HepG2 (cell line): ENCODE measurements around the gene MAGI1. TPM values are rescaled to one million over a fixed set of nuclear protein-coding genes. Genes with fewer than 3 reads are reported as not detected.
A peak's percentile ranks its signal among the peaks of the same experiment; 100 is the strongest.

Experiments used
- ATAC-seq: fragments of 200-7000 bp; cut with Tn5 transposase; 3 replicates; pipeline ENCODE4 v1.9.1; 2020; ENCODE audit warnings: mild to moderate bottlenecking, moderate library complexity
- BruUV-seq: library from RNA; stranded (reverse); fragments of 400-500 nt; replicated peaks from 2 replicates; lab custom pipeline; 2021; lab: Mats Ljungman, UMichigan
- CTCF ChIA-PET: fragments of 300-600 bp; formaldehyde crosslinking; extraction: SDS; loops from one replicate; lab custom pipeline; 2021; ENCODE audit warnings: low total read pairs, inconsistent platforms, low intra/inter-chr PET ratio; lab: Yijun Ruan, JAX
- POLR2A ChIA-PET: fragments of 350-600 bp; sonication (Branson Sonifier 250); formaldehyde crosslinking; loops from one replicate; lab custom pipeline; 2020; ENCODE audit warnings: antibody characterized with exemption, inconsistent platforms; lab: Yijun Ruan, JAX
- DNase-seq: peaks from one replicate; pipeline ENCODE4 v3.0.0-alpha.2; 2015; ENCODE audit warnings: low spot score
- FAIRE-seq: peaks from 3 replicates; lab custom pipeline; 2011; peaks lifted over from hg19 to GRCh38; lab: Jason Lieb, UNC
- H2AFZ ChIP-seq: one replicate; pipeline ENCODE4 v1.6.1; 2011; ENCODE audit warnings: low read length, inconsistent platforms
- H3K27ac ChIP-seq: fragments of 300-600 bp; 3 replicates; pipeline ENCODE4 v1.8.0; 2011; ENCODE audit warnings: mixed run types, mild to moderate bottlenecking, mixed read lengths, low read length, inconsistent platforms; ENCODE audit not compliant: insufficient read depth; ENCODE audit errors: extremely low read length
- H3K27me3 ChIP-seq, 2 experiments: fragments of 200-600 bp in 1 of 2; 2 replicates in 1 of 2; 3 replicates in 1 of 2; pipeline versions ENCODE4 v1.6.0 to v1.8.0; 2011; ENCODE audit warnings: low read length in 2 of 2, mild to moderate bottlenecking in 2 of 2, moderate library complexity in 2 of 2, inconsistent platforms in 1 of 2; ENCODE audit not compliant: insufficient read depth in 2 of 2, control insufficient read depth in 1 of 2
- H3K36me3 ChIP-seq, 2 experiments: fragments of 200-600 bp in 1 of 2; replicated peaks in 1 of 2; 2 replicates in 1 of 2; 3 replicates in 1 of 2; pipeline versions ENCODE4 v1.5.1 to v1.8.0; 2011; ENCODE audit warnings: low read length in 2 of 2, inconsistent platforms in 1 of 2; ENCODE audit not compliant: insufficient read depth in 2 of 2, control insufficient read depth in 1 of 2
- H3K4me1 ChIP-seq: 2 replicates; pipeline ENCODE4 v1.5.1; 2012; ENCODE audit warnings: low read length, inconsistent platforms; ENCODE audit not compliant: insufficient read depth
- H3K4me2 ChIP-seq: 2 replicates; pipeline ENCODE4 v1.6.0; 2011; ENCODE audit warnings: low read depth, low read length, inconsistent platforms
- H3K4me3 ChIP-seq, 3 experiments: fragments of 200-600 bp in 1 of 3; sonication (generic), shearing (Covaris generic) in 1 of 3; replicated peaks in 1 of 3; 2 replicates each; pipeline ENCODE4 v1.5.1; 2011 to 2016; ENCODE audit warnings: low read length in 3 of 3, inconsistent platforms in 2 of 3, low read depth in 2 of 3, mild to moderate bottlenecking in 2 of 3, control low read depth in 1 of 3, mixed read lengths in 1 of 3; ENCODE audit not compliant: insufficient read depth in 1 of 3
- H3K79me2 ChIP-seq: one replicate; pipeline ENCODE4 v1.6.1; 2011; ENCODE audit warnings: low read length, inconsistent platforms; ENCODE audit not compliant: insufficient read depth
- H3K9ac ChIP-seq: 2 replicates; pipeline ENCODE4 v1.6.0; 2011; ENCODE audit warnings: mild to moderate bottlenecking, low read depth, low read length, inconsistent platforms; ENCODE audit not compliant: insufficient read depth
- H3K9me3 ChIP-seq: 2 replicates; pipeline ENCODE4 v1.5.1; 2012; ENCODE audit warnings: mild to moderate bottlenecking, low read length
- H4K20me1 ChIP-seq: 2 replicates; pipeline ENCODE4 v1.6.0; 2011; ENCODE audit warnings: inconsistent platforms, mild to moderate bottlenecking, low read length, moderate library complexity; ENCODE audit not compliant: insufficient read depth
- ETV5 ChIP-seq: IDR thresholded peaks from 2 replicates; pipeline ENCODE4 v1.6.1; 2018; ENCODE audit warnings: missing biosample characterization, missing genetic modification reagents, inconsistent platforms, borderline replicate concordance
- FOXJ3 ChIP-seq: sonication (generic); formaldehyde crosslinking; IDR thresholded peaks from 2 replicates; pipeline ENCODE4 v1.4.0; 2020; ENCODE audit warnings: missing genetic modification reagents, mild to moderate bottlenecking, borderline replicate concordance
- GATAD2A ChIP-seq: IDR thresholded peaks from 2 replicates; pipeline ENCODE4 v1.6.1; 2016
- GTF3A ChIP-seq: sonication (generic); formaldehyde crosslinking; conservative IDR thresholded peaks from 2 replicates; pipeline ENCODE4 v1.4.0; 2020; ENCODE audit warnings: mild to moderate bottlenecking, missing genetic modification reagents
- MATR3 ChIP-seq: sonication (generic); formaldehyde crosslinking; IDR thresholded peaks from 2 replicates; pipeline ENCODE4 v1.4.0; 2020; ENCODE audit warnings: missing genetic modification reagents
- NR2C2 ChIP-seq: sonication (generic); formaldehyde crosslinking; IDR thresholded peaks from 2 replicates; pipeline ENCODE4 v1.4.0; 2020; ENCODE audit warnings: missing genetic modification reagents, mild to moderate bottlenecking, moderate library complexity, borderline replicate concordance
- NR2F1 ChIP-seq, 2 experiments: fragments of 450-650 bp in 1 of 2; formaldehyde crosslinking in 1 of 2; IDR thresholded peaks; 2 replicates each; pipeline versions ENCODE4 v1.5.0 to v1.6.1; 2016 to 2020; ENCODE audit warnings: mild to moderate bottlenecking in 1 of 2, missing compliant biosample characterization in 1 of 2, missing genetic modification reagents in 1 of 2, moderate library complexity in 1 of 2
- SRSF9 ChIP-seq: fragments of 200-400 bp; formaldehyde crosslinking; IDR thresholded peaks from 2 replicates; pipeline ENCODE4 v1.6.1; 2018; ENCODE audit warnings: borderline replicate concordance, mild to moderate bottlenecking, low read depth, low read length; ENCODE audit not compliant: insufficient read depth, poor library complexity, severe bottlenecking
- TBX3 ChIP-seq: fragments of 450-650 bp; IDR thresholded peaks from 2 replicates; pipeline ENCODE4 v1.6.1; 2017; ENCODE audit warnings: antibody characterized with exemption, mild to moderate bottlenecking, inconsistent platforms, borderline replicate concordance
- TSC22D2 ChIP-seq: sonication (generic); formaldehyde crosslinking; IDR thresholded peaks from 2 replicates; pipeline ENCODE4 v1.5.1; 2020; ENCODE audit warnings: missing genetic modification reagents, mild to moderate bottlenecking, borderline replicate concordance
- XRCC5 ChIP-seq: fragments of 200-400 bp; formaldehyde crosslinking; optimal IDR thresholded peaks from 2 replicates; pipeline ENCODE3; 2017; ENCODE audit warnings: mild to moderate bottlenecking, low read length
- ZNF337 ChIP-seq: sonication (generic); formaldehyde crosslinking; IDR thresholded peaks from 2 replicates; pipeline ENCODE4 v1.5.1; 2020; ENCODE audit warnings: missing genetic modification reagents, low read depth, mild to moderate bottlenecking, borderline replicate concordance
- ZSCAN12 ChIP-seq: sonication (generic); formaldehyde crosslinking; IDR thresholded peaks from 2 replicates; pipeline ENCODE4 v1.9.0; 2021; ENCODE audit warnings: mild to moderate bottlenecking, missing genetic modification reagents
- WGBS: methylation state at CpG from one replicate; pipeline ENCODE4 v1.1.6; 2017; ENCODE audit warnings: low lambda C conversion rate; 5-methylcytosine and 5-hydroxymethylcytosine counted together
- in situ Hi-C: cut with HindIII; loops from 2 replicates; pipeline ENCODE4 v1.10.0; 2017; ENCODE audit warnings: low pct_unique_long_range_greater_than_20kb; ENCODE audit not compliant: extremely low pct_ligation_motif_present
- intact Hi-C: fragments of 100-400 bp; cut with micrococcal nuclease; formaldehyde crosslinking; loops from one replicate; pipeline ENCODE4 v1.10.0; 2022; ENCODE audit not compliant: unreplicated experiment
- polyA plus RNA-seq, 8 experiments: library from polyadenylated mRNA; depleted of rRNA in 3 of 8; stranded (reverse) in 7 of 8; unstranded in 1 of 8; fragments of >200 nt; fragmentation: Illumina TruSeq in 4 of 8; extraction: Trizol in 4 of 8; gene quantifications; 2 replicates each; pipeline versions ENCODE4 v1.2.1 to v1.2.3, GENCODE V29; 2011 to 2016; ENCODE audit warnings: low read depth in 4 of 8, missing spikeins in 1 of 8, mixed read lengths in 1 of 8; ENCODE audit not compliant: insufficient read depth in 1 of 8
- total RNA-seq, 5 experiments: library from RNA; depleted of rRNA; stranded (reverse); fragments of >200 nt; fragmentation: Illumina TruSeq; extraction: Trizol; gene quantifications; 2 replicates each; pipeline ENCODE4 v1.2.3, GENCODE V29; 2016; ENCODE audit warnings: low read depth in 1 of 5
- TF ChIP-seq, protein P1 (sequence below): sonication (generic); formaldehyde crosslinking; IDR thresholded peaks from 2 replicates; pipeline ENCODE4 v1.4.0; 2020; ENCODE audit warnings: mild to moderate bottlenecking, missing genetic modification reagents, borderline replicate concordance
- TF ChIP-seq, protein P2 (sequence below): sonication (generic); formaldehyde crosslinking; conservative IDR thresholded peaks from 2 replicates; pipeline ENCODE4 v1.4.0; 2020; ENCODE audit warnings: missing genetic modification reagents
- TF ChIP-seq, protein P3 (sequence below): sonication (generic); formaldehyde crosslinking; IDR thresholded peaks from 2 replicates; pipeline ENCODE4 v1.8.0; 2022; ENCODE audit warnings: missing genetic modification reagents, mild to moderate bottlenecking, borderline replicate concordance
- TF ChIP-seq, protein P4 (sequence below): sonication (generic); formaldehyde crosslinking; IDR thresholded peaks from 2 replicates; pipeline ENCODE4 v1.4.0; 2020; ENCODE audit warnings: mild to moderate bottlenecking, low read depth, missing genetic modification reagents

Gene MAGI1
- total and polyA plus RNA-seq, 2 of the 13 experiments (the other 11 are each of a cell fraction or from before 2014, with no cell fraction given): 22.2 to 26.0 TPM

DNA sequence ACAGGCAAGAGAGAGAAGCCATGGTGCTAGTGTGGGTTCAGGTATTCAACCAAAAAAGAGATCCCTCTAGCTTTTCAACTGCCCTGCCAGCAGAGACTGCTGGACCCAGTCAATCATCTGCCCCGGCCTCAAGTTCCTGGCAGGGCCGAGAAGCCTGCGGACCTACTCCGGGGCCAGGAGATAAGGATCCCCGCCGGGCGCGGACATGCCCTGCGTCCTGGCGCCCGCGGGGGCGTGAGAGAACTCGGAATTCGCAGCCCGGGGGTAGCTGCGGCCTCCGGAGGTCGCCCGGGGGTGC is 821 bp upstream of the MAGI1 start:
- 0 out of 5 replicates have a peak, but pooled peaks cover 0 to 1% of the 10 kb centered on the region in 2 experiments for H3K36me3 ChIP-seq
- BruUV-seq: no TSS peak
- no peak for TF ChIP-seq ZSCAN12 (CRISPR knock-in tag)
- TF ChIP-seq, protein P1, sequence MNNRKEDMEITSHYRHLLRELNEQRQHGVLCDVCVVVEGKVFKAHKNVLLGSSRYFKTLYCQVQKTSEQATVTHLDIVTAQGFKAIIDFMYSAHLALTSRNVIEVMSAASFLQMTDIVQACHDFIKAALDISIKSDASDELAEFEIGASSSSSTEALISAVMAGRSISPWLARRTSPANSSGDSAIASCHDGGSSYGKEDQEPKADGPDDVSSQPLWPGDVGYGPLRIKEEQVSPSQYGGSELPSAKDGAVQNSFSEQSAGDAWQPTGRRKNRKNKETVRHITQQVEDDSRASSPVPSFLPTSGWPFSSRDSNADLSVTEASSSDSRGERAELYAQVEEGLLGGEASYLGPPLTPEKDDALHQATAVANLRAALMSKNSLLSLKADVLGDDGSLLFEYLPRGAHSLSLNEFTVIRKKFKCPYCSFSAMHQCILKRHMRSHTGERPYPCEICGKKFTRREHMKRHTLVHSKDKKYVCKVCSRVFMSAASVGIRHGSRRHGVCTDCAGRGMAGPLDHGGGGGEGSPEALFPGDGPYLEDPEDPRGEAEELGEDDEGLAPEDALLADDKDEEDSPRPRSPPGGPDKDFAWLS (CRISPR knock-in tag): no peak
- TF ChIP-seq SRSF9: no peak
- TF ChIP-seq GATAD2A (CRISPR knock-in tag): no peak
- peak; percentile 1; the same call in 1 of the 2 replicates for TF ChIP-seq NR2C2 (CRISPR knock-in tag)
- TF ChIP-seq, protein P2, sequence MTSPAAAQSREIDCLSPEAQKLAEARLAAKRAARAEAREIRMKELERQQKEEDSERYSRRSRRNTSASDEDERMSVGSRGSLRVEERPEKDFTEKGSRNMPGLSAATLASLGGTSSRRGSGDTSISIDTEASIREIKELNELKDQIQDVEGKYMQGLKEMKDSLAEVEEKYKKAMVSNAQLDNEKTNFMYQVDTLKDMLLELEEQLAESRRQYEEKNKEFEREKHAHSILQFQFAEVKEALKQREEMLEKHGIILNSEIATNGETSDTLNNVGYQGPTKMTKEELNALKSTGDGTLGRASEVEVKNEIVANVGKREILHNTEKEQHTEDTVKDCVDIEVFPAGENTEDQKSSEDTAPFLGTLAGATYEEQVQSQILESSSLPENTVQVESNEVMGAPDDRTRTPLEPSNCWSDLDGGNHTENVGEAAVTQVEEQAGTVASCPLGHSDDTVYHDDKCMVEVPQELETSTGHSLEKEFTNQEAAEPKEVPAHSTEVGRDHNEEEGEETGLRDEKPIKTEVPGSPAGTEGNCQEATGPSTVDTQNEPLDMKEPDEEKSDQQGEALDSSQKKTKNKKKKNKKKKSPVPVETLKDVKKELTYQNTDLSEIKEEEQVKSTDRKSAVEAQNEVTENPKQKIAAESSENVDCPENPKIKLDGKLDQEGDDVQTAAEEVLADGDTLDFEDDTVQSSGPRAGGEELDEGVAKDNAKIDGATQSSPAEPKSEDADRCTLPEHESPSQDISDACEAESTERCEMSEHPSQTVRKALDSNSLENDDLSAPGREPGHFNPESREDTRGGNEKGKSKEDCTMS: no peak
- TF ChIP-seq XRCC5: peak; percentile 46
- no peak; the same call in 1 of the 2 replicates for TF ChIP-seq GTF3A (CRISPR knock-in tag)
- no peak for TF ChIP-seq TSC22D2 (CRISPR knock-in tag)
- TF ChIP-seq MATR3 (CRISPR knock-in tag): no peak
- TF ChIP-seq ZNF337: no peak
- TF ChIP-seq FOXJ3: no peak
- TF ChIP-seq, protein P3, sequence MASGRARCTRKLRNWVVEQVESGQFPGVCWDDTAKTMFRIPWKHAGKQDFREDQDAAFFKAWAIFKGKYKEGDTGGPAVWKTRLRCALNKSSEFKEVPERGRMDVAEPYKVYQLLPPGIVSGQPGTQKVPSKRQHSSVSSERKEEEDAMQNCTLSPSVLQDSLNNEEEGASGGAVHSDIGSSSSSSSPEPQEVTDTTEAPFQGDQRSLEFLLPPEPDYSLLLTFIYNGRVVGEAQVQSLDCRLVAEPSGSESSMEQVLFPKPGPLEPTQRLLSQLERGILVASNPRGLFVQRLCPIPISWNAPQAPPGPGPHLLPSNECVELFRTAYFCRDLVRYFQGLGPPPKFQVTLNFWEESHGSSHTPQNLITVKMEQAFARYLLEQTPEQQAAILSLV (CRISPR knock-in tag): no peak
- no peak for TF ChIP-seq NR2F1 (CRISPR knock-in tag; IDR thresholded peaks at IDR 0.05)
- no peak; the same call in 1 of the 2 replicates for TF ChIP-seq ETV5 (CRISPR knock-in tag)
- TF ChIP-seq TBX3: no peak
- TF ChIP-seq, protein P4, sequence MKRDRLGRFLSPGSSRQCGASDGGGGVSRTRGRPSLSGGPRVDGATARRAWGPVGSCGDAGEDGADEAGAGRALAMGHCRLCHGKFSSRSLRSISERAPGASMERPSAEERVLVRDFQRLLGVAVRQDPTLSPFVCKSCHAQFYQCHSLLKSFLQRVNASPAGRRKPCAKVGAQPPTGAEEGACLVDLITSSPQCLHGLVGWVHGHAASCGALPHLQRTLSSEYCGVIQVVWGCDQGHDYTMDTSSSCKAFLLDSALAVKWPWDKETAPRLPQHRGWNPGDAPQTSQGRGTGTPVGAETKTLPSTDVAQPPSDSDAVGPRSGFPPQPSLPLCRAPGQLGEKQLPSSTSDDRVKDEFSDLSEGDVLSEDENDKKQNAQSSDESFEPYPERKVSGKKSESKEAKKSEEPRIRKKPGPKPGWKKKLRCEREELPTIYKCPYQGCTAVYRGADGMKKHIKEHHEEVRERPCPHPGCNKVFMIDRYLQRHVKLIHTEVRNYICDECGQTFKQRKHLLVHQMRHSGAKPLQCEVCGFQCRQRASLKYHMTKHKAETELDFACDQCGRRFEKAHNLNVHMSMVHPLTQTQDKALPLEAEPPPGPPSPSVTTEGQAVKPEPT (CRISPR knock-in tag): no peak

More for the DNA sequence above, 821 bp upstream of the MAGI1 start:
- no peaks in the 10 kb centered on the region for H3K9me3 ChIP-seq
- H3K27ac ChIP-seq: peak overlapping the region; percentile 98
- CTCF ChIA-PET: no interaction called here
- peak; percentile 40 for ATAC-seq
- peak overlapping the region; percentile 82 for H3K9ac ChIP-seq
- POLR2A ChIA-PET: interaction anchor here (1.2 kb wide), 1 partner anchor 8 kb away, joined by 3 read pairs; no protein-coding TSS in a partner anchor
- H3K4me2 ChIP-seq: peak overlapping the region; percentile 88
- no peaks in the 10 kb centered on the region; a peak in 1 of 5 replicates for H3K27me3 ChIP-seq
- peaks cover 36% of the 10 kb centered on the region for H3K79me2 ChIP-seq
- H3K4me3 ChIP-seq: peak overlapping the region; percentile 85 to 92 (median 87)
- peaks cover 13% of the 10 kb centered on the region for H4K20me1 ChIP-seq
- 2% methylated on average over 8 of the region's 20 CpGs for whole genome bisulfite sequencing
- no peak for FAIRE-seq
- H2AFZ ChIP-seq: peak overlapping the region; percentile 70
- peak; percentile 24 for DNase-seq
- intact Hi-C loops: loop anchor here (2.0 to 10.0 kb wide), 5 partner anchors 37 to 252 kb away; no protein-coding TSS in a partner anchor
- in situ Hi-C loops: no loop called here
- H3K4me1 ChIP-seq: peaks cover 48% of the 10 kb centered on the region
